Glutamatergic neuron (in vitro differentiated cells): ENCODE results near the gene CST3. TPM values are rescaled to one million over a fixed set of nuclear protein-coding genes. Genes with fewer than 3 reads are reported as not detected.

ENCODE experiments used
- DNase-seq: peaks from one replicate; pipeline ENCODE4 v3.0.0; 2022
- H3K27ac Mint-ChIP-seq: one replicate; pipeline ENCODE4 v1.8.0; 2020; ENCODE audit warnings: mild to moderate bottlenecking, mixed read lengths, inconsistent platforms; ENCODE audit not compliant: unreplicated experiment
- H3K27me3 Mint-ChIP-seq: one replicate; pipeline ENCODE4 v1.8.0; 2020; ENCODE audit warnings: mild to moderate bottlenecking, moderate library complexity, mixed read lengths, inconsistent platforms; ENCODE audit not compliant: unreplicated experiment
- H3K36me3 Mint-ChIP-seq: one replicate; pipeline ENCODE4 v1.8.0; 2020; ENCODE audit warnings: mild to moderate bottlenecking, mixed read lengths, inconsistent platforms; ENCODE audit not compliant: unreplicated experiment
- H3K4me1 Mint-ChIP-seq: one replicate; pipeline ENCODE4 v1.8.0; 2020; ENCODE audit warnings: mild to moderate bottlenecking, low read depth, mixed read lengths, inconsistent platforms; ENCODE audit not compliant: unreplicated experiment
- H3K4me3 Mint-ChIP-seq: one replicate; pipeline ENCODE4 v1.8.0; 2020; ENCODE audit warnings: mild to moderate bottlenecking, mixed read lengths, inconsistent platforms; ENCODE audit not compliant: unreplicated experiment
- H3K9me3 Mint-ChIP-seq: one replicate; pipeline ENCODE4 v1.8.0; 2020; ENCODE audit warnings: mild to moderate bottlenecking, moderate library complexity, mixed read lengths, inconsistent platforms; ENCODE audit not compliant: unreplicated experiment
- total RNA-seq: library from RNA; stranded (reverse); fragmentation: NEBNext Ultra II Directional; extraction: Animal tissue kit (Norgen Biotek cat#: 25700); gene quantifications from one replicate; pipeline ENCODE4 v1.2.1, GENCODE V29; 2021; ENCODE audit not compliant: unreplicated experiment
- TF ChIP-seq, protein P1 (sequence below): fragments of 200-600 bp; sonication (generic); IDR thresholded peaks from one replicate; pipeline ENCODE4 v1.5.0; 2021; ENCODE audit not compliant: partially characterized antibody, unreplicated experiment

CST3 gene
- total RNA-seq, 1 donor from 2014 or later: 224 TPM

DNA sequence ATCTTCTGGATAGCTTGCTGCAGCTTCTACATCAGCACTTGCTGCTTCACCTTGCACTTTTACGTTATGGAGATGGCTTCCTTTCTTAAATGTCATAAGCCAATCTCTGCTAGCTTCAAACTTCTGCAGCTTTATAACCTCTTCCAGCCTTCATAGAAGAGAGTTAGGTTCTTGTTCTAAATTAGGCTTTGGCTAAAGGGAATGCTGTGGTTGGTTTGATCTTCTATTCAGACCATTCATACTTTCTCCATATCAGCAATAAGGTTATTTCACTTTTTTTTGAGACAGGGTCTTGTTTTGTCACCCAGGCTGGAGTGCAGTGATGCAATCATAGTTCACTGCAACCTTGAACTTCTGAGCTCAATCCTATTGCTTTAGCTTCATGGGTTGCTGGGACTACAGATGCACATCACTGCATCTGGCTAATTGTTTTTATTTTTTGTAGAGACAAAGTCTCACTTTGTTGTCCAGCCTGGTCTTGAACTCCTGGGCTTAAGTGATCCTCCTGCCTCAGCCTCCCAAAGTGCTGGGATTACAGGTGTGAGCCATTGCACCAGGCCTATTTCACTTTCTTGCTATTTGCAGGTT is 12.2 kb upstream of the CST3 start:
- DNase-seq: no peak
- H3K4me3 Mint-ChIP-seq: no peak overlapping the region
- H3K36me3 Mint-ChIP-seq: peaks cover 5% of the 10 kb centered on the region
- TF ChIP-seq, protein P1, sequence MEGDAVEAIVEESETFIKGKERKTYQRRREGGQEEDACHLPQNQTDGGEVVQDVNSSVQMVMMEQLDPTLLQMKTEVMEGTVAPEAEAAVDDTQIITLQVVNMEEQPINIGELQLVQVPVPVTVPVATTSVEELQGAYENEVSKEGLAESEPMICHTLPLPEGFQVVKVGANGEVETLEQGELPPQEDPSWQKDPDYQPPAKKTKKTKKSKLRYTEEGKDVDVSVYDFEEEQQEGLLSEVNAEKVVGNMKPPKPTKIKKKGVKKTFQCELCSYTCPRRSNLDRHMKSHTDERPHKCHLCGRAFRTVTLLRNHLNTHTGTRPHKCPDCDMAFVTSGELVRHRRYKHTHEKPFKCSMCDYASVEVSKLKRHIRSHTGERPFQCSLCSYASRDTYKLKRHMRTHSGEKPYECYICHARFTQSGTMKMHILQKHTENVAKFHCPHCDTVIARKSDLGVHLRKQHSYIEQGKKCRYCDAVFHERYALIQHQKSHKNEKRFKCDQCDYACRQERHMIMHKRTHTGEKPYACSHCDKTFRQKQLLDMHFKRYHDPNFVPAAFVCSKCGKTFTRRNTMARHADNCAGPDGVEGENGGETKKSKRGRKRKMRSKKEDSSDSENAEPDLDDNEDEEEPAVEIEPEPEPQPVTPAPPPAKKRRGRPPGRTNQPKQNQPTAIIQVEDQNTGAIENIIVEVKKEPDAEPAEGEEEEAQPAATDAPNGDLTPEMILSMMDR: no peak
- H3K27me3 Mint-ChIP-seq: peaks cover 4% of the 10 kb centered on the region
- no peak overlapping the region for H3K27ac Mint-ChIP-seq
- no peaks in the 10 kb centered on the region for H3K9me3 Mint-ChIP-seq
- no peaks in the 10 kb centered on the region for H3K4me1 Mint-ChIP-seq

GRCh38 chr20:23649242-23649641 is 11.5 kb upstream of the CST3 start:
- Mint-ChIP-seq H3K27me3 (peaks cover 4% of the 10 kb centered on the region), H3K4me3 (no peak overlapping the region), H3K4me1 (no peaks in the 10 kb centered on the region), H3K36me3 (peaks cover 5% of the 10 kb centered on the region), H3K27ac (no peak overlapping the region), H3K9me3 (no peaks in the 10 kb centered on the region)
- DNase-seq: no peak
- TF ChIP-seq, protein P1: no peak

- H3K4me3 Mint-ChIP-seq: no peak overlapping the region
- H3K4me1 Mint-ChIP-seq: peaks cover 9% of the 10 kb centered on the region
- no peak for DNase-seq
- H3K27me3 Mint-ChIP-seq: peaks cover 1% of the 10 kb centered on the region
- no peak overlapping the region for H3K27ac Mint-ChIP-seq
- TF ChIP-seq, protein P1: no peak
- H3K9me3 Mint-ChIP-seq: no peaks in the 10 kb centered on the region
- peaks cover 5% of the 10 kb centered on the region for H3K36me3 Mint-ChIP-seq
Measured at GRCh38 chr20:23647346-23647745, 9.6 kb upstream of the CST3 start.

DNA sequence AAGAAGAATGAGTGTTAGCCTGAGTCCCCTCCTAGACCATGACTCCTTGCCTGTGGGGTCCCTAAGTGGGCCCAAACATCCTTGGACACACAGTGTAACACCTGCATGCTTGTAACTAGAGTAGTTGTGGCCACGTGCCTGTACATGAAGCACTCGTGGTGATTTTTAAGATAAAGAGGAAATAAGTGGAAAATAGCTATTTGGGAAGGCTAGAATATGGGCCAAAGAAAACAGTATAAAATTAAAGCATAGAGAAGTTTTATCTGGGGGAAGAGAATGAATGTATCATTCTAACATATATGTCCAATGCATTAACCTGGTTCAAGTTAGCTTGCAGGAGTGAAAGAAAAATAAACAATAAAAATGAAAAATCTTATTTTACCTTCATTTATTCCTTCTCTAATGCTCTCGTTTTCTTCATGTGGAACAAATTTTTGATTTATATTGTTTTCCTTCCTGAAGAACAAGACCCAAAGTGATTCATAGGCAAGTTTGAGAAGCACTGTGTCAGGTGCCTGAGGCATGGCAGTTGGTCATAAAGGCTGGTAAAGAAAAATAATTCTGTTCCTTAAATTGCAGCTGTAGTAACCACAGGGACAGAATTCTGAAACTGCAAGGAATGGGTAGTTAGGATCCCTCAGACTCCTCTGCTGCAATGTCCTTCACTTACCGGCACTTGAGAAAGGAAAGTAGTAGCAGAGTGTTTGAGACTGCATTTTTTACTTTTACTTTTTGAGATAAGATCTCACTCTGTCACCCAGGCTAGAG is 8.5 kb upstream of the CST3 start:
- peaks cover 1% of the 10 kb centered on the region for H3K27me3 Mint-ChIP-seq
- H3K27ac Mint-ChIP-seq: no peak overlapping the region
- H3K4me1 Mint-ChIP-seq: peaks cover 17% of the 10 kb centered on the region
- H3K9me3 Mint-ChIP-seq: no peaks in the 10 kb centered on the region
- no peak for DNase-seq
- peaks cover 5% of the 10 kb centered on the region for H3K36me3 Mint-ChIP-seq
- no peak overlapping the region for H3K4me3 Mint-ChIP-seq
- TF ChIP-seq, protein P1: no peak

DNA sequence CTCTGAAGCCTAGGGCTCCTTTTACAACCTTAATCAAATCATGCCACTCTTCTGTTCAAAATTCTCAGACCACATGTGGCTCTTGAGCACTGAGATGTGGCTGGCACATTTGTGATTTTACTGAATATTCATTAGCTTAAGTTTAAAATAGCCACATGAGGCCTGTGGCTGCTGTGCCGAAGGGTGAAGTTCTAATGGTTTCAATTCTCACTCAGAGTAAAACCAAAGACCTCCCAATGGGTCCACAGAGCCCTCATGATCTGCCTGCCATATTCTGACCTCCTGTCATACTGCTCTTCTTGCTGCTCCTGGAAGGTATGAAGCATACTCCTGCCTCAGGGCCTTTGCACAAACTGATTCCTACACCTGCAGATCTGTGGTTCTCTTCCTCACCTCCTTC is 7.8 kb upstream of the CST3 start:
- Mint-ChIP-seq H3K27ac (no peak overlapping the region), H3K4me1 (peaks cover 20% of the 10 kb centered on the region), H3K36me3 (peaks cover 5% of the 10 kb centered on the region), H3K27me3 (peaks cover 1% of the 10 kb centered on the region), H3K9me3 (no peaks in the 10 kb centered on the region), H3K4me3 (no peak overlapping the region)
- DNase-seq: no peak
- TF ChIP-seq, protein P1: no peak
